HG02642 (cell line): ENCODE measurements around the gene TELO2.

ENCODE experiments used
- ATAC-seq: cut with Tn5 transposase; IDR thresholded peaks from one replicate; pipeline ENCODE4 v1.9.1; 2021; ENCODE audit warnings: mild to moderate bottlenecking; ENCODE audit not compliant: unreplicated experiment, poor library complexity

The TELO2 gene

DNA sequence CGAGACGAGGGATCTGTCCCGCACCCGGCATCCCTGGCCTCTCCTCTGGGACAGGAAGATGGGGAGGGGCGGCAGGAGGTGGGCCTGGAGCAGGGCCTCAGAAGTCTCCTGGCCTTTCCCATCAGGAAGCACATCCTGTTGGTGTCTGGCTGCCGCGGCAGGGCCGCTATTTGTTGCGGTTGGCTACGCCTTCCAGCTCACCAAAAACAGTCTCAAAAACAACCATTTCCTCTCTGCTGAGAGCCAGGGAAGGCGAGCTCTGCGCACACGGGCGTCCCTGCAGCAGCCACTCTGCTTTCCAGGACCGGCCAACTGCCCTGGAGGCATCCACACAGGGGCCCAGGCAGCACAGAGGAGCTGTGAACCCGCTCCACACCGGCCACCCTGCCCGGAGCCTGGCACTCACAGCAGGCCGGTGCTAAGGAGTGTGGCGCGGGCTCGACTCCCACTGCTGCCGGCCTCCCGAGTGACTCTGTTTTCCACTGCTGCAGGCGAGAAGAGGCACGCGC, 40.3 kb downstream of the TELO2 start, which contains the start of gene TMEM204:
Gene TMEM204 (plus strand): TSS at position 224 of the 509 bp plus-strand sequence. CDS start 610 bp downstream, outside the sequence.
- no peak for ATAC-seq

DNA sequence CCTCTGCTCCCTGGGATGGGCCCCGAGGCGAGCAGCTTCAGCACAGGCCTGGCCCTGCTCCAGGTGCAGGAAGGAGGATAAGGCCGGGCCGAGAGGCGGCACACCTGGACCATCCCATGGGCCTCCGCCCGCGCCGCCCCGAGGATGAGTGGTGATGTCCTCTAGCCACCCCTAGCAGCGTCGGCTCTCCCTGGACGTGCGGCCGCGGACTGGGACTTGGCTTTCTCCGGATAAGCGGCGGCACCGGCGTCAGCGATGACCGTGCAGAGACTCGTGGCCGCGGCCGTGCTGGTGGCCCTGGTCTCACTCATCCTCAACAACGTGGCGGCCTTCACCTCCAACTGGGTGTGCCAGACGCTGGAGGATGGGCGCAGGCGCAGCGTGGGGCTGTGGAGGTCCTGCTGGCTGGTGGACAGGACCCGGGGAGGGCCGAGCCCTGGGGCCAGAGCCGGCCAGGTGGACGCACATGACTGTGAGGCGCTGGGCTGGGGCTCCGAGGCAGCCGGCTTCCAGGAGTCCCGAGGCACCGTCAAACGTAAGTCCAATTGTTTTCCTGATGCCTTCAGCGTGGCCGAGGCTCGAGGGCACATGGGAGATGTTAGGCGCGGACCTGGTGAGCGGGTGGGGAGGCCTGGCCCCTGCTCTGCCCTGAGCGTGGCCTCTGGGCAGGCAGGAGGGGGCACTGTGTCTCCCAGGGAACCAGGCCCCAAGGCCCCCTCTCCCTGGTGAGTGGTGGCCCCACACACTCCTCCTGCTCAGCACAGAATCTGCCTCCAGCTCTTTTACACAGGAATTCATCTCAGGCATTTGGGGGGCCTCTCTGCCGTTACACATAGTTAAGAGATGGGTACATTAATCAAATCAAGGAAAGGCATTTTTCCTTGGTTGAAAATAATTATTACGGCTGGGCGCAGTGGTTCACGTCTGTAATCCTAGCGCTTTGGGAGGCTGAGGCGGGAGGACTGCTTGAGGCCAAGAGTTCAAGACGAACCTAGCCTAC, 41.2 kb downstream of the TELO2 start:
- ATAC-seq, result no peak

DNA sequence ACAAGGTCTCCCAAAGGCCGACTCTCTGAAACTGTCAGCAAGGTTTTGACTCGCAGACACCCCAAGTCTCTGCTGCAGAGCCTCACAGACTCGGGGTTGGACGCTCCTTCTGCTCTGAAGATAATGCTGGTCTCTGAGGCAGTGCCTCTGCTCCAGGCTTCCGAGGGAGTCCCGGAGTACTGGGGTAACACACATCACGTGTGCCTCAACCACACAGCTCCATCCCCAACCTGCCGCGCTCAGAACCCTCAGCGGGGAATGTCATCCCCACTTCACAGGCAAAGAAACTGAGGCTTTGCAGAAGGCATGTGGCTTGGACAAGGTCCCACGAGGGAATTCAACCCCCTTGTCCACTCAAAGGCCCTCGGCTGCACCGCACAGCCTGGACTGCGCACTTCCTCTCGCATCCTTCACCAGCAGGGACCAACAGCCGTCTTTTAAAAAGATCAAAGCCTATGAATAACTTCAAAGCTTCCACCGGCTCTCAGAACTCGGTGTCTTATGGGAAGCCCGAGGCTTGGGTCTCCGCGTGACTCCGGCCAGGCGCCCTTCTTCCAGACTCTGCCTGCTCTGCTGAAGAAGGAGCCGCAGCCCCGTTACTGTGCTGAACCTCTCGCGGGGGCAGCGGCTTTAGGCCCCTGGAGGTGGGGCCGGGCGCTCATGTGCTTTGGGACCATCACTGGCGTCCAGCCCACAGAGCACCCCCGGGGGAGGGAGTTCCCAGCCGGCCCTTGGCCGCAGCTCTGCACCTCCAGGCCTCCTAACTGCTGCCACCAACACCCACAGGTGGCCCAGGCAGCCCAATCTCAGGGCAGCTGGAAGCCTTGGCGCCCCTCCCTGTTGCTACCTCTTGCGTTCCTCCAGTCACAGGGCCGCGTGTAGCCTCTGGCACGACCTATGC, 42.5 kb downstream of the TELO2 start:
- ATAC-seq, result no peak

DNA sequence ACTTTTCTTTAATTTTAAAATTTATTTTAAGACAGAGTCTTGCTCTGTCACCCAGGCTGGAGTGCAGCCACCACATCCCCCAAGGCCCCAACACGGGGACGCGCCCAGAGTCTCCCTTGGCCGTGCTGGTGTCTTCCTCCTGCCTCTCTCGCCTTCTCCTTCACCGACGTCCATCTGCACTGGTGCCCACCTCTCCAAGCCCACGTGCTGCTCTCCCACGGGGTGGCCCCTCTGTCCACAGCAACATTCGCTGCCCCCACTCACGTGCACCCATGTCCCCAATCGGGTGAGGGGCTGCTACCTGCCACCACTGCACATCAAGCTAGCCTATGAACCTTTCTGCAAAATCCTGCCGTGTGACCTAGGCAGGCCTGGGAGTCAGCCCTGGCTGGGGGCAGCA, 43.4 kb downstream of the TELO2 start:
- no peak for ATAC-seq

DNA sequence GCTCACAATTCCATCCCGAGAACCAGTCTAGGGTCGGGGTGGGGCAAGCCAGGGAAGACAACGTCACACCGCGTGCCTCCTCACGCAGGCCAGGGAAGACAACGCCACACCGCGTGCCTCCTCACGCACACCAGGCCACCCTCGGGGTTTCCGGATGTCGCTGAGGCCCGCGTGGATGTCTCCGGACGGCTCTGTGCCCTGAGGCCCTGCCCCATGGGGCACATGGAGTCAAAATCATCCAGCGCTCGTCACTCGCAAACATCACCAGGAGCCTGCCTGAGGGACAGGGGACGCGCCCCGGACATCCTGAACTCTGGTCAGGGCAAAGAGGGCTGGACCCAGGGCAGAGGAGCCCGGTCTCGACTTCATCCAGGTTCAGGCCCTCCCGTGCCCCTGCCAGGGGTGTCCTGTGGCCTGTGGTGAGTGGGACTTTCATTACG, 44.0 kb downstream of the TELO2 start:
- no peak for ATAC-seq

DNA sequence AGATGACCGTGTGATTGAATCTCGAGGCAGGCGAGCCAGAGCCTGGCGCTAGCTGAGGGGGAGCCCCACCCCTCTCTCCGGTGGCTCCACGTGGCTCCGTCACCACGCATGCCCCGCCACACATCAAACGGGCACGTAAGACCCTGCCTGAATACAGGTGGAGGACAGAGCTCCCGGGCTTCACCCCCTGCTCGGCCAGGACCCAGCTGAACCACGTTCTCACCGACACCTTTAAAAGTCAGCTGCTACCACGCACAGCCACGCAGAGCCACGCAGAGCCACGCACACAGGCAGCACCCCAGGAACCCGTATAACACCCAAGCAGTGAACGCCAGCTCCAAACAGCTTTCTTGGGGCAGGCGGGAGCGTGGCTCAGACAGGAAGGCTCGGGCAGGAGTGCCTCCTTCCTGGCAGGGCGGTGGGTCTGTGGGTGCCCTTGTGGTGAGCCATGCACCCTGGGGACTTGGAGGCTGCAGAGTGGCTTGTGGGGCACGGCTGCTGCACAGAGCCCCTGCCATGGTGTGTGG, 44.7 kb downstream of the TELO2 start:
- ATAC-seq, result no peak

DNA sequence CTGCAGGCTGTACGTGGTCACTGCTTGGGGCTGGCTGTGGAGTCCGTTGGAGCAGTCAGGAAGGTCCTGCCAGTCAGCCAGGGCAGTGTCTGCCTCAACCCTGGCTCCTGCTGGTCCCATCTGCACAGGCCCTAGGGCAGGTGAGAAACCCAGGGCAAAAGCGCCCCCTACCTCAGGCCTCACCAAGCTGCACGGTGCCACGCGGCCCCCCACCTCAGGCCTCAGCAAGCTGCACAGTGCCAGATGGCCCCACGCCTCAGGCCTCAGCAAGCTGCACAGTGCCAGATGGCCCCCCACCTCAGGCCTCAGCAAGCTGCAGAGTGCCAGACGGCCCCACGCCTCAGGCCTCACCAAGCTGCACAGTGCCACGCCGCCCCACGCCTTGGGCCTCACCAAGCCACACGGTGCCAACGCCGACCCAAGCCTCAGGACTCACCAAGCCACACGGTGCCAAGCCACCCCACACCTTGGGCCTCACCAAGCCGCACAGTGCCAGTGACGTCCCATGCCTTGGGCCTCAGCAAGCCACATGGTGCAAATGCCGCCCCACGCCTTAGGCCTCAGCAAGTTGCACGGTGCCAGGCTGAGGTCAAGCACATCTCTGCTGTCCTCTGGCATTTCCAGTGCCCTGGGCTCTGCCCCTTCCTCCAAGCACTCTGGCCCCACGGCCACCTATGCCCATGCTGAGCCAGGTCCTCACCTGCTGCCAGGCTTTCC, 45.8 kb downstream of the TELO2 start:
- ATAC-seq, result no peak

DNA sequence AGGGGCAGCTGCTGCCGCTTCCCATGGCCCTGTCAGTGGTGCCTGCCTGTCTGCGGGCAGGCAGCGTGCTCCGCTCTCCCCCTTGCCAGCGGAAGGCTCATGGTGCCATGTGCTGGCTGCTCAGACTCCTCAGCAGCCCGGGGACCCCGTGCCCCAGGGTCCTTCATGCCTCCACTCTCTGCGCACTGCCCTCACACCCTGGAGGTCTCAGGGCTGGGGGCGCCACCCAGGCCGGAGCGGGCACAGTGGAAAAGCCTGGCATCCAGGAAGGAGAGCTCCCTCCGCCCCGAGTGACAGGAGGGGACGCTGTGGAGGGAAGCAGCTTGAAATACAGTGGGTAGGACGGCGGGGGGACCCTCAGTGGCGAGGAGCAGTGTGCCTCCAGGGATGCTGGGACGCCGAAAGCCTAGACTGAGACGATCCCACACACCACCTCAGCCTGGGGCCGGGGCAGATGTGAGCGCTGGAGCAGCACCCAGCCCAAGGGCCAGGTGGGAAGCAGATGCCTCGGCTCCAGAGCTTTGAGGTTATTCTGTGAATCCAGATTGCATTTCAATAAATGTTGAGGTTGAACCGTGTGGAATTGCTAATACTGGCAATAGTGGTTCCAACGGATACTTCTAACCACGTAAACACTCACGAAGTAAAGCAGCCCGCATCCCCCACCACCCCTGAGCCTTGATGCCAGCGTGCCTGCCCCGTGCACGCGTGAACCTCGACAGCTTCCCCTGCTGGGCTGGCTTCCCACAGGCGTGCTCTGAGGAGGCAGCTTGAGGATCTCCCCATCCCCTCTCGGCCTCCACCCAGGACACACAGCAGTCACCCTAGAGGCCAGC, 46.8 kb downstream of the TELO2 start:
- ATAC-seq, result no peak

DNA sequence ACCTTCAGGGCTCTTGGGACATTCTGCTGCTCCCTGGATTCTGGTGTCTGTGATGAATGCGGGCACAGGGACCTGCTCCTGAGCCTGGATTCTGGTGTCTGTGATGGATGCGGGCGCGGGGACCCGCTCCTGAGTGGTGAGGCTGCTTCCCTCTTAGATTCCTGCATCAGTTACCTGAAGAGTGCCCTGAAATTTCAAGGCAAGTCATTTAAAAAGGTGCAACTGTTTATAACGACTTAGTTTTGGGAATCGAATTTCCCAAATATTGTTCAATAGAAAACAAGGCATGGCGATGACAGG, 47.3 kb downstream of the TELO2 start:
- ATAC-seq, result no peak

DNA sequence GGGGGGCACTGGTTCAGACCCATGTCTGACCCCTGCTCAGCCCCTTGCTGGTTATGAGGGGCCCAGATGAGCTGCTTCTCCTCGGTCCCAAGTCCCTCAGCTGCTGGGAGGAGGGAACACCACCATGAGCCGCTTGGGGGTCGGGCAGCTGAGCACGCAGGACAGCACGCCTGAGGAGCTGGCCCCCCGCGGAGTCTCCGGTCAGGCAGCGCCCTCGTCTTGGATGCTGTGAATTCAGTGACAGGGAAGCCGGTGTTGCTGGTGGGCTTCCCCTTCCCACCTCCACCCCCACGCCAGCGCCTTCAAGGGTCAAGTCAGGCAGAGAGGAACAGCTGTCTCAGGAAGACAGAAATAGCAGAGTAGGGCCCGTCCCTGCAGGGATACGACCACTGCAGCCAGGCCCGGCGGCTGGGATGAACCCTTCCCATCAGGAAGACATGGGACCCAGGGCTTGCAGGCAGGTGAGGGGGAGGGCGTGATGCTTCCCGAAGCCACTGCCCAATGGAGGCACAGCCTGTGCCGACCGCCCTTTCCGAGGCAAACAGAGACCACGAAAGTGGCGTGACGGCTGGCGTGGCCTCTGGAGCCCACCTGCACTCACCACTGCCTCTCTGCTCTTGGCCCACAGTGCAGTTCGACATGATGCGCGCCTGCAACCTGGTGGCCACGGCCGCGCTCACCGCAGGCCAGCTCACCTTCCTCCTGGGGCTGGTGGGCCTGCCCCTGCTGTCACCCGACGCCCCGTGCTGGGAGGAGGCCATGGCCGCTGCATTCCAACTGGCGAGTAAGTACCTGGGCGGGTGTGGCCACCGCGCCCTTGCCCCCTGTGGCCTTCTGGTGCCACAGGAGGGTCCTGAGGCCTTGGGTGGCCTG, 48.4 kb downstream of the TELO2 start:
- ATAC-seq, result no peak

DNA sequence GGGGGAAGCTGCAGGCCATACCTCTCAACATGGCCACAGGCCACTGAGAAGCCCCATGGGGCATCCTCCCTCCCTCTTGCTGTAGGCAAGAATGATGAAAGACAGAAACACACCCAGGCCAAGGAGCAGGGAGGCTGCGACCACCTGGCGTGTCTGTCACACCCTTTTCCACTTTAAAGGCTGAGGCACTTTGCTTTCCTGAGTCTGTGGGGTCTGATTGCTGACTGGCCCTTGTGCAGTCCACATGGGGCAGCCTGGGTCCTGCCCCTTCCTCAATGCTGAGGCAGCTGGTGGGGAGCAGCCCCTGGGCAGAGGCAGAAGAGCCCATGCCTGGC, 49.0 kb downstream of the TELO2 start:
- no peak for ATAC-seq

DNA sequence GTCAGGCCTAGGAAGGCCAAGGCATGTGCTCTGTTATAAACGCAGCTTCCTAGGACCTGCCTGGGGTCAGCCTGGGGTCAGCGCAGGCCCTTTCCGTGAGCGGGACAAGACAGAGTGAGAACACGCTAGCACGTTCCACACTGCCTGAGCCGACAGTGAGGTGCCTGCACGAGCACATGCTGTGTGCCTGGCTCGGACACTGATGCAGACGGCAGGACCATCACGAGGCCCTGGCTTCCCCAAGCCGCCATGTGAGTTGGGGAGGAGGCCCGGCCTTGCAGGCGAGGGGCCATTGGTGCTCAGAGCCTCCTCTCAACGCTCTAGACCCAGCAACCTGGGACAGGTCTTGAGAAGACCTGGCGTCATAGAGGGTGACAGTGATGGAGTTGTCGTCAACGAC, 49.4 kb downstream of the TELO2 start:
- ATAC-seq, result no peak

DNA sequence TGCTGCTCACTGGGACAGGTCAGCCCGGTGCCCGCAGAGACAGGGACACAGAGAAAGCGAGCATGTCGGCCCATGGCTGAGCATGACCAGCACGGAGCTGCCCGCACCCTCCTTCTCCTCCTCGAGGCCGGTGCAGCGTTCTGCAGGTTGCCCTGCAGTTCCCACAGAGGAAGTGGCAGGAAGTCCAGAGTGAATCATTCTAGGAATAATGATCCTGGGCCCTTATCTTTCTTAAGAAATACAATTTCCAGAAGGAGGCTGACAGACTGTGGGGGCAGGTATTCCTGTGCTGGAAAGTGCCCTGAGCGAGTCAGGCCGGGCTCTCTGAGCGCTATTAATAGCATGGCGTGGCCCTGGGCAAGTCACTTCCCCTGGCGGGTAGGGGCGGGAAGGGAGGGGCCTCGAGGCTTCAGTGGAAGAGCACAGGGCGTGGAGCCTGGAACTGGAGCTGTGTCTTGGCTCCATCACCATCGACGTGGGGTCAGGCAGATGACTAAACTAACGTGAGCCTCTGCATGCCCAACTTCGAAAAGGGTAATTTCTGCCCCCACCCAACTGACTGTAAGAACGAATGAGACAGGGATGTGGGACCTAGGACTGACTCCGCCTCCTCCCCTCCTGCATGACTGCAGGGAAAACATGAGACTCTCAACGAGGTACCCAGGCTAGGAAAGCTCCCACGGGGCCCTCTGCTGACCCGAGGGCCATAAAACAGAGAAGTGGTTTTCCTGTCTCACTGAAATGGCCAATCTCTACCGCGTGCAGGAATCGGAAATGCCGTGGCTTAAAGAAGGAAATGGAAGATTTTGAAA, 50.1 kb downstream of the TELO2 start:
- no peak for ATAC-seq

DNA sequence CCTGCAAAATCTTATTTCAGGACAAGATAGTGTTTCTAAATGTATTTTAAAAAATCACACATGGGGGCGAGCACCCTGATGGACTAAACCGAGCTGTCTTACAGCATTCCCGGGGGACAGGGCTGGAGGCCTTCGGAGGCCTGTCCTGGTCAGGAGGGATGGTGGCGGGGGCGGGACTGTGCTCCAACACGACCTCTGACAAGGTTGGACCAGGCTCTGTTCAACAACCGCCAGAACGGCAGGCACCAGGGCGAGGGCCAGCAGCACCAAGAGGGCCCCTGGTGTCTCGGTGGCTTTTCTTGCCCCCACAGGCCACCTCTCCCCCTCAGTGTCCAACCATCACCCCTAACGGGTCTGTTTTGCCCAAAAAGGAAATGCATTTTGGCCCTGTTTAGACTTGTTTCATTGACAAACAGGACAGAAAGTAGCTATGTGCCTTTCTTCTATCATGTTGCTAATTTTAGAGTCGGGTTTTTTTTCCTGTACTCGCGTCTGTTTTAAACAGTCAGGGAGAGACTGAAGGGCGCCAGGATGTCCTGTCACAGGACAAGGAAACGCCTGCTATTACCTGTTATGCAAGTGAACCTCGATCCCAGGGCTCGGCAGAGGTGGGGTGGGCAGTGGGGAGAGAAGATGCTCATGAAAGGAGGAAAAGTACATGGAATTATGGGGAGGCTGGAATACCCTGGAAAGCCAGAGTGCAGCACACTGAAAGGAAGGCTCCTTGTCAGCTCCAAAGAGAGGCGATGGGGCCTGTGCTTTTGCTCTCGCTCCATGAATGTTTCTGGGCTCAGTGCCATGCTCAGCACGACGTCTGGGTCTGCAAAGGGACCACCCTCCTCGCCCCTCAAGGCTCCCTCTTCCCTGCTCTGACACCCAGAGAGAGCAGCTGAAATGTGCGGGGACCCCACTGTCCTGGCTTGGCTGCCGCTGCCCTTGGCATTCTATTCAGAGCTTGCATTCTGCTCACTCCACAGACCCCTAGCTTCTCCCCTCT, 52.2 kb downstream of the TELO2 start:
- ATAC-seq, result no peak

DNA sequence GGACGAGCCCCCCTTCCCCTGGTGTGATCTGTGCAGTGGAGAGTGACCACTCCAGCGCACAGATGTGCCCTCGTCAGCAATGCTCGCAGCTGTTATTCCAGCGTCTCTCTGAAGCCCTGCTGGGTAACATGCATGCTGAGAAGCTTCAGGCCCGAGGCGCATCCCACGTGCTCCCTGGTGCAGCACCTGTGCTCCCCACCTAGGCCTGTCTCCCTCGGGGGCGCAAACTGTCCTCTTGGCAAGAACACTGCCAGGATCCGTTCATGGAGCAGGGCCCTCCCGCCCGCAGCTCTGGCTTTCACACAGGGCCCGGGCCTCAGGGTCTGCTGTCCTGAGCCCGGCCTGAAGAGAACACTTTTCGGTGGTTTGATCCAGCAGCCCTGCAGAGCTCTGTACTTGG, 53.3 kb downstream of the TELO2 start:
- ATAC-seq, result no peak

DNA sequence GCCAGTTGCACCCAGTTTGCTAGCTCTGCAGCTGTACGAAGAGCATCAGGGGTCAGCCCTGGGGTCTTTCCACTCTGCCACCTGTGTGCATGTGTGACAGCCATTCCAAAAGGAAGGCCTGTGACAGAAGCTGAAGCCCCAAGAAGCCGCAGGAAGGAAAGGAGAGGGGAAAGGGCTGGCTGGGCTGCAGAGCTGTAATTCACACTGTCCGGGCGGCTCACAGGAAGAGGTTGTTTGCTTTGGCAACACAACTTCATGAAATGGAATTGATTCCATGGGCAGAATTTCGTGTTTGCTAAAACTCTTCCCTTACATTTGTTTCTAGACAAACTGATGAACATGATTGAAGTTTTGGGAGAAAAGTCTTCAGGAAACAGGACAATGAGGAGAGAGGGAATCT, 55.1 kb downstream of the TELO2 start:
- no peak for ATAC-seq
